Stimulated activated CD8-positive, alpha-beta memory T cell treated with anti-CD3 and anti-CD28 coated beads, Interleukin-15, amount 100 ng/mL, for 1 hour (primary cell): ENCODE results near the gene KIF3B.
"Not testable (repeated sequence)": the region's sequence is repeated elsewhere in the genome, so short reads cannot be mapped to it uniquely, and the experiment has no call there.

Experiments used
- DNase-seq: peaks from one replicate; pipeline ENCODE4 v3.0.0-alpha.2; 2020; ENCODE audit warnings: low read depth

KIF3B gene

DNA sequence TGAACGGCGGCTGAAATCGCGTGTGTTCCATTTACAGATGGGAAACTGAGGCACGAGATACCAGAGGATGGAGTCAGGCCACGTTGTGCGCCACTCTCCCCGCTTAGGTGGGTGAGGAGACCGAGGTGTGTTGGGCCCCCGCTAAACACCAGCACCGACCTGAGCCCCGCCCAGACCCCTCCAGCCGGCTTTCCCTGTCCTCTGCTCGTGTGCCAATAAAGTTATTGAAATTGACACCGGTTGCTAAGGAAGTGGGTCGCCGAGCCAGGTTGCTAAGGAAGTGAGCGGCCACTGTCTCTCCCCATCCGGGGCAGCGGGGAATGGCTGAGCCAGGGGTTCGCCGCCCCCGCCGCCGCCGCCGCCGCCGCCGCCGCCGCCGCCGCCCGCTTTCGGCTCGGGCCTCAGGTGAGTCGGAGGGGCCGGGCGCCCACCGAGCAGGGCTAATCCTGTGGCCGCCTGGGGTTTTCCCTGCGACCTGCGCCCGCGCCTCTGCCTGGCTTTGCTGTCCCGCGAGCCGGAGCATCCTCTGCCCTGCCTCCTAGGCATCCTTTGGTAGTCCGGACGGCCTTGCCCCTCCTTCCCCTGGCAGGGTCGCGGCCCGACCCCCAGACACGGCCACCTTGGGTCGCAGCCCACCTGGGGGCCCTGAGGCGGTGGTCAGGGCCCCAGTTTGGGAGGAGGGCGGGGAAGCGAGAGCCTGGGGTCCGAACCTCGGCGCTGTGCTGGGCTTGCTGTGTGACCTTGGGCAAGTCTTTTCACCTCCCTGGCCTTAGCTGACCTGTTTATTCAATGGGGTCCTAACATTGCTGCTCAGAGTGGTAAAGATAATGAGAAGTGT, at the start of gene KIF3B:
Gene KIF3B, plus strand, starts transcription at position 291 of the 838 bp plus-strand sequence. CDS start 32,127 bp downstream, outside the sequence.
- peak; percentile 73 for DNase-seq

DNA sequence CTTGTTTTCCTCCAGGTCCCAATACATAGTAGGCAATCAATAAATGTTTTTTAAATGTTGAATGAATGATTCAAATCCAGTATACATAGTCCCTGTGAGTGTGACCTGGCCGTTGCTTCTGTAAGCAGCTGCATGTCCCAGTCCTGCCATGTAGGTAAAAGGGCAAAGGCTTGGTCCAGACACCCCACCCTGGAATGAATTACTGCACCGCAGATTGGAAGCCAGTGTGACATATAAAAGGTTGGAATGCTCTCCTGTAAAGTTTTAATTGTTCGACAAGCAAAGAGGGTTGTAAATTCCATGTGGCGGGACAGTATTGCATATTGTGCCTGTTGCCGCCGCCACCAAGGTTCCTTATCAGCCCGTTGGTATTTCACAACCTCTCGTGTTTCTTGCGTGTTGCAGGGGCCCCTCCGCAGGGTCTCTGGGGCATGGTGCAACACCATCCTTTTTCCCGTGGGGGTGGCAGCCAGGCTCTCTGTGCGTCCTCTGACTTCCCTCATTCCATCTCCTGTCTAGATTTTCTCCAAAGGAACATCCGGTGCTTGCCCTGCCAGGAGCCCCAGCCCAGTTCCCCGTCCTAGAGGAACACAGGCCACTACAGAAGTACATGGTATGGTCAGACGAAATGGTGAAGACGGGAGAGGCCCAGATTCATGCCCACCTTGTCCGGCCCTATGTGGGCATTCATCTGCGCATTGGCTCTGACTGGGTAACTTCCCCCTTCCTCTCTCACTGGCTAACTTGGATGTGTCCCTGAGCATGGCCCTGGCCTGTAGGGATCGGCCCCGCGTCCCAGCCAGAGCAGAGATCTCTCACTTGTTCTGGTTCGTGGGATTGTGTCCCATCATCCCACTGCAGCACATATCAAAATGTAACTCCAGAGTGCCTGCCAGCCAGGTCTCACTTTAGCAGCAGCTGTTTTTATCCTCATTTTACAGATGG, 49.4 kb upstream of the KIF3B start:
- no peak for DNase-seq

DNA sequence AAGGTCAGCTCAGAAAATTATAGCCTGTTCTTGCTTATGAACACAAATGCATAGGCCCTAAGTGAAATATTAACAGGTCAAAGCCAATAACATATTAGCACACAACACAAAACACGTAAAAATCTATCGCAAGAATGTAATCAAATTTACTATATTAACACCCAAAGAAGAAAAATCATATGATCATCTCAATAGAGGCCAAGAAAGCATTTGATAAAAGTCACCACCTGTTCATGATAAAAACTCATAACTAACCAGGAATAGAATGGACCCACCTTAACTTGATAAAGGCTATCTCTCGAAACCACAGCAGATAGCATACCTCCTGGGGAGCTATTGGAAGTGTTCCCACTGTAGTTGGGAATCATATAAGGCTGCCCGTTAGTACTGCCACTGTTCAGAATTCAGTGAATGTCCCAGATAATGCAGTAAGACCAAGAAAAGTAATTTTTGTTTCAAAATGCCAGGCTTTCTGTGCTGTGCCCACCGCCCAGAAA, 48.2 kb upstream of the KIF3B start:
- DNase-seq = no peak

DNA sequence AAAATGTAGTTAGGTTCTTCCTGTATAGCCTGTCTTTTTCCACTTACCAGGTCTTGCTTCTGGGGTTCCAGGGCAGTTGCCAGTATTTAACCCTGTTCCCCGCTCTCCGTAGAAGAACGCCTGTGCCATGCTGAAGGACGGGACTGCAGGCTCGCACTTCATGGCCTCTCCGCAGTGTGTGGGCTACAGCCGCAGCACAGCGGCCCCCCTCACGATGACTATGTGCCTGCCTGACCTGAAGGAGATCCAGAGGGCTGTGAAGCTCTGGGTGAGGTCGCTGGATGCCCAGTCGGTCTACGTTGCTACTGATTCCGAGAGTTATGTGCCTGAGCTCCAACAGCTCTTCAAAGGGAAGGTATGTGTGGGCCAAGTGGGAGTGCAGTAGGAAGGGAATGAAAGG, 46.7 kb upstream of the KIF3B start:
- DNase-seq = no peak

DNA sequence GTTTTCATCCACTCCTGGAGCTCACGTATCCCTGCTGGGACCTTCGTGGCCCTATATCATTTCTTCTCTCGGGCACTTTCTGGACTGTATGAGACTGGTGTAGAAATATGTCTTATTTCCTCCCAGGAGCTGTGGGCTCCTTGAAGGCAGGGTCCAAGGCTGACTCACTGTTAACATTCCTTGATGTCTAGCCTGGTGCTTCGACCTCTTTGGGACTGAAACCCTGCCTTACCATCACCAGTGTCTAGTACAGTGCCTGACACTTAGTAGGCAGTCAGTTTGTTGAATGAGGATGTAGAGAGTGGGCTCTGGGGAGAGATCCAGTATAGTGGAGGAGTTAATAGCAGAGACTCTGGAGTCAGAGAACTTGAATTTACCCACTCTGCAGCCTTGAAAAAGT, 46.2 kb upstream of the KIF3B start:
- no peak for DNase-seq

DNA sequence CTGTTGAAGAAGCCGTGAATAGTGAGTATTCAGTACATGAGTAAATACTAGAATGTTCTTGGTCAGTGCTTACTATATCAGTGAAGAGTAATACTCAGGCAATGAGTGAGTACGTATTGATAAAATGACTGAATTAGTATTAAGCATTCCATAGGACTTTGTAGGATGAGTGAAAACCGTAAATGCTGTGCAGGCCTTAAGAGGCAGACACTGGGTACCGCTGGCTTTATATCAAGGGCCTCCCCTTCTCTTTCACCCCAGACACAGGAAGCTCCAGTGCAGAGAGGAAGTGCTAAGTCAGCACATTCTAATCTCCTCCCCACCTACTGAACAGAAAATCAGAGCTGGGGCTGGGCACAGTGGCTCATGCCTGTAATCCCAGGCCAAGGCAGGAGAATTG, 45.6 kb upstream of the KIF3B start:
- no peak for DNase-seq

DNA sequence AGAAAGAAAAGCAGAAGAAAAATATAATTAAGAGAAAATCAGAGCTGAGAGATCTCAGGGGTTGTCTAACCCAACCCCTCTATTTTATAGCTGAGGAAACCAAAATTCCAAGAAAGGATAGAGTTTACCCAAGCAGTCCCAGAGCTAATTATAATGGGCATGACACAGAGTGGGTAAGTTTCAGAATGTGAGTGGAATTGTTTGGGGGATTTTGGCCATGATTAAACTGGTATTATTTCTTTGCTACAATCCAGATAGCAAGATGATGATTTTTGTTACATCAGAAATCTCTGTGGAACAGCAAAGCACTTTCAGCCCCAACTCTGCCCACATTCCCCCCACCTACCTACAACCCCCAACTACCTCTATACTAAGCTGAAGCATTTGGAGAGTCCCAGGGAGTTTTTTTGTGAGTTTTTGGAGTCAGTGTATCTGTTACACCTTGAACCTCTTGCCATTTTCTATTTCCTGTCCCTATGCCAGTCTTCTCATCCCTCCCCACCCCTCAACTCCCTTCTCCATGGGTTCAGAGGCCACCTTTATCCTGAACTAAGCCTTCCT, 45.0 kb upstream of the KIF3B start:
- no peak for DNase-seq

DNA sequence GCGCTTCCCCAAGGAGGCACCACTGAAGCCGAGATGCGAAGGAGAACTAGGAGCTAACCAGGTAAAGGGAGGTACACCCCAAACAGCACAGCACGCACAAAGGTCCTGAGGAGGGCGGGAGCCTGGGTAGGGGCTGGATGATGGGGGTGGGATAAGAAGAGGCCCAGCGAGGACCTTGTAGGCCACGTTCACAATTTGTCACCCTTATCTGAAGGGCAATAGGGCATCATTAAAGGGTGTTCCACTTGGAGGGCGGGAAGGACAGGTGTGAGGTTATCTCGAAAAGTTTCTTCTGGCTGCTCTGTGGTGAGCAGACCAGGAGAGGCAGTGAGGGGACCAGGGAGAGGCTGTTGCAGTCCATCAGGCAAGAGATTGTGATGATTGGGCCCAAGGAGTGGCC, 44.2 kb upstream of the KIF3B start:
- no peak for DNase-seq

DNA sequence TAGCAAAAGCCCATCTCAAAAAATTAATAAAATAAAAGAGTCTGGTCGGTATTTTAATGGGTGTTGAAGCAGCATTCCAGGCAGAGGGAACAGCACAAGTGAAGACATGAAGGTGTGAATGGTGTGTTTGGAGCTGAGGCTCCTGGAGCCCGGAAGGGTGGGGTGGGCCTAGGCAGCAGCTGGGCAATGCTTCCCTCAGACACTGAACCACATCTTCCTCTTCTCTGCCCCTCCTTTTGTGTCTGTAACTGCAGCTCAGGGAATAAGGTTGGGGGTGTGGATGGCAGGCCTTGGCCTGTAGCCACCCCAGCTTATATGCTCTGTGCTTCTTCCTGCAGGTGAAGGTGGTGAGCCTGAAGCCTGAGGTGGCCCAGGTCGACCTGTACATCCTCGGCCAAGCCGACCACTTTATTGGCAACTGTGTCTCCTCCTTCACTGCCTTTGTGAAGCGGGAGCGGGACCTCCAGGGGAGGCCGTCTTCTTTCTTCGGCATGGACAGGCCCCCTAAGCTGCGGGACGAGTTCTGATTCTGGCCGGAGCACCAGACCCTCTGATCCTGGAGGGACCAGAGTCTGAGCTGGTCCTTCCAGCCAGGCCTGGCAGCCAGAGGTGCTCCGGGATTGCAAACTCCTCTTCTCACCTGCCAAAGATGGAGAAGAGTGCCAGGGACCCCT, 43.2 kb upstream of the KIF3B start:
- no peak for DNase-seq

DNA sequence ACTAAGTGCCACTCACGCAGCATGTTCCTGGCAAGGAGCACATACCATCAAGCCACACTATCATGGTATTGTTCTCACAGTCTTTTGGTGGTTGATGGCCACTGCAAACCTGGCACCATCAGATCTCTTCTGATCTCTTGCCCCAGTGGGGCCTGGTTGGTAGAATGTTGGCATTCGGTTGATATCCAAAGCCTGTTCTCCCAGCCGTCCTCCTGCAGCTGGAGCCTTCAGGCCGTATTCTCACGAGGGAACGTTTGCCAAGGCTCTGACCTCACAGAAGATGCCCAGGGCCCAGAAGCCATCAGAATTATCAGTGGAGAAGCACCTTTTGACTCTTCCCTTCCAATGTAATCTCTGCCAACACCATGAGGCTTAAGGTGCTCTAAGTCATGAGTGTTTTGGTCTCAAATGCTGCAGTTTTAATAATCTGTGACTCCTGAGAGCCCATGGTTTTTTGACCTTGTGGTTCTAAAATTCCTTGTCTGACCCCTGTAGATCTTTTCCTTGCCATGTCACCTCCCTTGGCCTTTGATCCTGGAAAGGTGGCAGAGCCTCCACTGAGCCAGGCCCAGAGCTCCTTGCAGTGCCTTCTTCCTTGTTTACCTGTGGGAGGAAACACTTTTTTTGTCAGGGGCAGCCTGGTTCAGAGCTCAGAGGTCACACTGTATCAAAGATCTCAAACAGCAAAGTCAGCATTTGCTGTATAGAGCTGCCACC, 42.0 kb upstream of the KIF3B start:
- DNase-seq = no peak

DNA sequence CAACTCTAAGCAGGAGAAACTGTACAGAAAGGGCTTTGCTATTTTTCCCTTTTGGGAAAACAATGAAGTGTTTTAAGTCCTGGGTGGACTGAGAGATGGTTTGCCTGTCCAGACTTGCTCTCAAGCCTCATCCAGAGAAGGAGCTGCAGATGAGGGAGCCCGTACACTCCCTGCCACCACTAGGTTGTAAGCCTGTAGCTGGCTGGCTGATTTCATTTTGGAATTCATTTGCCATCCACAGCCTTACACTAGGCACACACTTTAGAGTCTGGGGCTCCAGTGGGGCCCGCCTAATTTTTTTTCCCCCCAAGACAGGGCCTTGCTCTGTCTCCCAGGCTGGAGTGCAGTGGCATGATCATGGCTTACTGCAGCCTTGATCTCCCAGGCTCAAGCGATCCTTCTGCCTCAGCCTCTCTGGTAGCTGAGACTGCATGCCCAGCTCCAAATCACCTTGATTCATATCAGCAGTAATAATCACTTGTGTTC, 41.4 kb upstream of the KIF3B start:
- no peak for DNase-seq

DNA sequence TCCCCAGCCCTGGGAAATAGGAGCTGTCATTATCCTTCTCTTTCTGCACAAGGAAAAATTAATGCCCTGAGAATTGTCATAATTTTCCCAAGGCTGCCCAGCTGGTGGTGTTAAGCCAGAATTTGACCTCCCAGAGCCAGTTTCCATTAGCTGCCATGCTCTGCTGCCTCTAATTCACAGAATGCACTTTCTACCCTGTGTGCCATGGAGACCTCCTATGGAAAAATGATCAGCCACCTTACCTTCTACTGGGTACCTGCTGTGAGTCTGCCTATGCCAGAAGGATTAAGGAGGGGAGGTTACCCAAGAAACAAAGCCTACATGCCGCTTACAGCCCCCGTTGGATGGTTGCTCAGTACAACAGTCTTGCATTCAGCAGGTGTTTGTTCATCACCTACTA, 40.6 kb upstream of the KIF3B start:
- no peak for DNase-seq

DNA sequence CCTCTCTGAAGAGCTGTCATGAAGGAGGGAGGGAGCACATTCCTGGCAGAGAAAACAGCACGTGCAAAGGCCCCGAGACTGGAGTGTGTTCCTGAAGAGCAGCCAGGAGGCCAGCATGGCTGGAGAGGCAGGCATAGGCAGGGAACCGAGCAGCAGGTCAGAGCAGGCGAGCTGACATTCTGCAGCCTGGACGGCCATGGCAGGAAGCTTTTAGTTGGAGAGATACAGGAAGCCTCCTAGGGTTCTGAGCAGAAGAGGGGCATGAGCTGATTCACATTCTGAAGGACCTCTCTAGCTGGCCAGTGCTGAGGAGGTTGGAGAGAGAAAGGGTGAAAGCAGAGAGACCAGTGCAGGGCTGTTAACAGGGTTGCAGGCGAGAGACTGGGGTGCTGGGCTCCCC, 40.0 kb upstream of the KIF3B start:
- no peak for DNase-seq

DNA sequence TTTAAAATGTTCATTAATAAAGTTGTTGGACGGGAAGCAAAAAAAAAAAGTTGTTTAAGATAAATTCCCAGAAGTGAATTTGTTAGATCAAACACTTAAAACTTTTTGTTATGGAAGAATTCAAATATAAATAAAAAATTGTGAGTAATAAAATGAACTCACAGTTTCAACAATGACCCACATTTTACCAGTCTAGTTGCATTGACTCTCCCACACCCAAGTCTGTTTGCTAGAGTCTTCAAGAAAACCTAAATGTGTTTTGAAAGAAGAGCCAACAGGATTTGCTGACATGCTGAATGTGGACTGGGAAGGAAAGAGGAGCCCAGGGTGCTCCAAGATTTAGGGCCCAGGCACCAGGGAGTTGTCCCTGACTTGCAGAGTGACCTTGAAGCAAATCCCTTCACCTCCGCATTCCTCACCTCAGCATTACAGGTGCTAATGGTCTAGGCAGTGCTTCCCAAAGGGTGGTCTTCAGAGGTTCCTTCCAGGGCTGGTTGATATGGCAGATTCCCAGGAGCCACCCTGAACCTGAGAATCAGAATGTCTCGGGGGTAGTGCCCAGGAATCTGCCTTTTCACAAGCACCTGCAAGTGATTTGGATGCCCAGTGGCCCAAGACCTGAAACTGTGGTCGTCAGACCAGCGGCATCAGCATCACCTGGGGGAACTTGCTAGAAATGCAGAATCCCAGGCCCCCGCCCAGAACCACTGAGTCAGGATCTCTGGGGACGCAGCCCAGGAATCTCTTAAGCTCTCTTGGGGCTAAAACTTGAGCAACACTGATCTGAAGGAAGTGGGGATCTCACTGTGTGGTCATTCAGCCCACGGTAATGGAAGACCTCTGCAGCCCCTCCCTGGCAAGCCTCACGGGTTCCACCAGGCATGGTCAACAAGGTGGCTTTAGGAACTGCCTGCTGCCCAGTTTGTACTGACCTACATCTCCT, 38.7 kb upstream of the KIF3B start:
- DNase-seq = no peak

DNA sequence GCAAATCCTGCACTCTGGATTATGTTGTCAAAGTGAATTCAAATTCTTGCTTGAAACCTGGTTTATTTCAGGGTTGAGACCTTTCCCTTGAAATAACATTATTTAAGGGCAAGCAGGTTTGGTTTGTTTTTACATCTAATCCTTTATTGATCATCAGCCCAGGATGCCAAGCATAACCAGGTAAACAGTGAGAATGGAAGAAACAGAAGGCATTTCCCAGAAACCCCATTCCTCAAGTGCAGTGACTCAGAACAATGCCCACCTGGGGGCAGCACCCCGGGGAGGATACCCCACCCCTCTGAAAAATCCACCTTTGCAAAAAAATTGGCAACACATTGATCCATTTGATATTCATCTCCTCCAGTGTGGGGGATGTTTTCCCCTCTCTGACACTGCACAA, 37.2 kb upstream of the KIF3B start:
- DNase-seq = no peak

DNA sequence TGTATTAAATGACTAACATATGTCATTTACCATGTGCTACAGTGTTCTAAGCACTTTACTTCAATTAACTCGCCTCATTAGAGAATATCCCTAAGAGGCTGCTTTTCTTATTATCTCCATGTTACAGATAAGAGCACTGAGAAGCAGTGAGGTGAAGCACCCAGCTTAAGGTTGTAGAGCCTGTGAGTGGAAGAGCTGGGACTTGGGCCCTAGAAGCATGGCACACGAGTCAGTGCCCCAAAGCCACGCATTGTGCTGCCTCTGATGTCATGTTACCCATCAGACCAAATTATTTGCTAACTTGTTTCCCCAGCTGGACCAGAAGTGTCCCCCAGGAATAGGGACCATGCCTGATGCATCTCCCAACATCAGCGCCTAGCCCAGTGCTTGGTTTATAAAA, 35.6 kb upstream of the KIF3B start:
- DNase-seq = no peak

DNA sequence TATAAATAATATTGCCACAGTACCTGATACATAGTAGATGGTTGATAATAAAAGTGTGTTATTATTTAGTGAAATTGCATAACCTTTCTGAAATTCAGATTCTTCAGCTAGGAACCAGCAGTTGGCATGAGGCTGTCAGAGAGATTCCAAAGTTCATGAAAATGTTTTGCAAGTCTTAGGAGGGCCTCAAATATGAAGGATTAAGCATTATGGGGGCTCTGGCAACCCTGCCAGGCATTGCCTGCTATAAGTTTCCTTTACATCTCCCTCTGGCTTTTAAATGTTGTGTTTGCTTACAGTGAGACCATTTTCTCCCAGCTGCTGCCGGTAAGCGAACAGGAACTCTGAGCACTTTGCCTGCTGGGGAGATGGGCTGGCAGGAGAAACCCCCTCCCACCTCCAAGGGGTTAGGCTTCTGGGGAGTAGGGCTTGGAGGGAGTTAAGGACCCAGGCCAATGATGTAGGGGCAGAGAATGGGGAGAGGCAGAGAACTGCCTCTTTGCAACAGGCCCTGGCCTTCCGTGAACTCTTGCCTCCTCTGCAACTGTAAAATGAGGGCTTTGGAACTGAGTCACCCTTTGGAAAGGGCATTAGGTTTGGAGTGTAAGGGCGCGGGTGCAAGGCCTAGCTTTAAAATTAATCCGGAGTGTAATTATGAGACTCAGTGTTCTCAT, 33.2 kb upstream of the KIF3B start:
- DNase-seq = no peak

DNA sequence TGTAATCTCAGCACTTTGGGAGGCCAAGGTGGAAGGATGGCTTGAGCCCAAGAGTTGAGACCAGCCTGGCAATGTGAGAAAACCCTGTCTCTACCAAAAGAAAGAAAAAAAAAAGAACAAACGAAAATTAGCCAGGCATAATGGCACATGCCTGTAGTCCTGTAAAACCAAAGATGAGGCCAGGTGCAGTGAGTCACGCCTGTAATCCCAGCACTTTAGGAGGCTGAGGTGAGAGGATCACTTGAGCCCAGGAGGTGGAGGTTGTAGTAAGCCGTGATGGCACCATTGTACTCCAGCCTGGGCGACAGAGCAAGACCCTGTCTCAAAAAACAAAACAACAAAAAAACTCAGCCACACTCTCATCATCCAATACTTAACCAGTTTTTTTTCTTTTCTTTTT, 32.5 kb upstream of the KIF3B start:
- DNase-seq = no peak

DNA sequence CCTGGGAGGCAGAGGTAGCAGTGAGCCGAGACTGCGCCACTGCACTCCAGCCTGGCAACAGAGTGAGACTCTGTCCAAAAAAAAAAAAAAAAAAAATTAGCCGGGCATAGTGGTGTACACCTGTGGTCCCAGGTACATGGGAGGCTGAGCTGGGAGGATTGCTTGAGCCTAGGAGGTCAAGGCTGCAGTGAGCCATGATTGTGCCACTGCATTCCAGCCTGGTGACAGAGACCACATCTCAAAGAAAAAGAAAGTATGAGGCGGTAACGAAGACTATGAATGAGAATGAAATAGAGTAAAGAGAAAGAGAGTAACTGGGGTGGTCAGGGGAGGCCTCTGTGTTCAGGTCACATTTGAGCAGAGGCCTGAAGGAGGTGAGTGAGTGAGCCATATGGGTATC, 31.2 kb upstream of the KIF3B start:
- not testable (repeated sequence) for DNase-seq
